ENCODE measurements around the gene CLDN15. TPM values are rescaled to one million over a fixed set of nuclear protein-coding genes. Genes with fewer than 3 reads are reported as not detected.
"Not testable (repeated sequence)": the region's sequence is repeated elsewhere in the genome, so short reads cannot be mapped to it uniquely, and the experiment has no call there.

The CLDN15 gene
- total and polyA plus RNA-seq, 2 donors (not counting 1 experiment from before 2014, with no cell fraction given): 31.1 to 42.1 TPM

DNA sequence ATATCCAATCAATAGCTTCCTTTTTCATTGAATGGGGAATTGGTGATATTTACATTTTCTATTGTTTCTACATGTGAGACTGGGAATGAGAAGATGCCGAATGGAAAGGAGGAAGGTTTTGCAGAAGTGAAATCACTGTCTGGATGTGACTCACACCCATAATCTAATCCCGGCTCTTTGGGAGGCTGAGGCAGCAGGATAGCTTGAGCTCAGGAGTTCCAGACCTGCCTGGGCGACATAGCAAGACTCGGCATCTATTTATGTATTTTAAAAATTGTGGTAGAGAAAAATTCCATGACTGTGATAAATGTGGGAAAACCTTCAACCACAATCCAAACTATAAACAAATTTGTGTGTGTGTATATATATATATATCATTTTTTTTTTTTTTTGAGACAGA, 18.2 kb upstream of the CLDN15 start:
- H3K27ac Mint-ChIP-seq: no peak overlapping the region
- ChIA-PET CTCF (interaction anchor here (1.0 to 5.1 kb wide), 4 partner anchors 12 to 926 kb away, joined by 3 to 33 read pairs (median 4); partner anchors contain the start of genes FIS1, PLOD3 and ZNHIT1), POLR2A (interaction anchor here (0.7 kb wide), 1 partner anchor 85 kb away, joined by 5 read pairs; no protein-coding TSS in a partner anchor)
- peaks cover 8% of the 10 kb centered on the region for H3K27me3 Mint-ChIP-seq
- peaks cover 12% of the 10 kb centered on the region for H4K20me1 ChIP-seq (ENCODE audit: control insufficient read depth, insufficient read depth, low read length, poor library complexity, severe bottlenecking)
- H3K9me3 Mint-ChIP-seq (ENCODE audit: insufficient read depth): no peaks in the 10 kb centered on the region
- H3K4me2 ChIP-seq (replicated peaks; ENCODE audit: low read depth, low read length, poor library complexity, severe bottlenecking): no peak overlapping the region
- no peak overlapping the region for H3K27ac ChIP-seq (ENCODE audit: low read length in 2 of 2)
- H3K4me3 Mint-ChIP-seq: no peak overlapping the region
- H3K4me1 Mint-ChIP-seq: peaks cover 12% of the 10 kb centered on the region
- intact Hi-C loops (cut with micrococcal nuclease): no loop called here
- no peaks in the 10 kb centered on the region for H3K9me3 ChIP-seq (ENCODE audit: control extremely low read depth in 1 of 3, control insufficient read depth in 2 of 3, insufficient read depth in 1 of 3, low read length in 2 of 3)
- peaks cover 9 to 17% of the 10 kb centered on the region in 2 donors for H3K4me1 ChIP-seq (ENCODE audit: control insufficient read depth in 2 of 2, insufficient read depth in 2 of 2, low read length in 2 of 2)
- H3K9ac ChIP-seq (ENCODE audit: low read length): no peak overlapping the region
- ATAC-seq (ENCODE audit: low read depth) (no peak), DNase-seq (no peak)
- H3K36me3 ChIP-seq (replicated peaks in 1 of 2; ENCODE audit: control extremely low read depth in 1 of 2, control insufficient read depth in 1 of 2, extremely low read depth in 1 of 2, insufficient read depth in 2 of 2, low read length in 1 of 2): no peaks in the 10 kb centered on the region
- no peak overlapping the region for H2AFZ ChIP-seq (ENCODE audit: insufficient read depth, low read depth, low read length, poor library complexity, severe bottlenecking)
- H3K27me3 ChIP-seq (replicated peaks in 1 of 4; ENCODE audit: control extremely low read depth in 1 of 4, control insufficient read depth in 3 of 4, insufficient read depth in 4 of 4, low read length in 3 of 4): peaks cover 0 to 8% (median 0%) of the 10 kb centered on the region in 4 experiments
- peaks cover 12% of the 10 kb centered on the region for H3K79me2 ChIP-seq (ENCODE audit: control insufficient read depth, insufficient read depth, low read length)
- TF ChIP-seq, protein P1, sequence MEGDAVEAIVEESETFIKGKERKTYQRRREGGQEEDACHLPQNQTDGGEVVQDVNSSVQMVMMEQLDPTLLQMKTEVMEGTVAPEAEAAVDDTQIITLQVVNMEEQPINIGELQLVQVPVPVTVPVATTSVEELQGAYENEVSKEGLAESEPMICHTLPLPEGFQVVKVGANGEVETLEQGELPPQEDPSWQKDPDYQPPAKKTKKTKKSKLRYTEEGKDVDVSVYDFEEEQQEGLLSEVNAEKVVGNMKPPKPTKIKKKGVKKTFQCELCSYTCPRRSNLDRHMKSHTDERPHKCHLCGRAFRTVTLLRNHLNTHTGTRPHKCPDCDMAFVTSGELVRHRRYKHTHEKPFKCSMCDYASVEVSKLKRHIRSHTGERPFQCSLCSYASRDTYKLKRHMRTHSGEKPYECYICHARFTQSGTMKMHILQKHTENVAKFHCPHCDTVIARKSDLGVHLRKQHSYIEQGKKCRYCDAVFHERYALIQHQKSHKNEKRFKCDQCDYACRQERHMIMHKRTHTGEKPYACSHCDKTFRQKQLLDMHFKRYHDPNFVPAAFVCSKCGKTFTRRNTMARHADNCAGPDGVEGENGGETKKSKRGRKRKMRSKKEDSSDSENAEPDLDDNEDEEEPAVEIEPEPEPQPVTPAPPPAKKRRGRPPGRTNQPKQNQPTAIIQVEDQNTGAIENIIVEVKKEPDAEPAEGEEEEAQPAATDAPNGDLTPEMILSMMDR (IDR thresholded peaks at IDR 0.05): no peak
- no peak for TF ChIP-seq EZH2 (IDR thresholded peaks at IDR 0.05; ENCODE audit: borderline replicate concordance, insufficient read depth, low read depth, low read length, poor library complexity, severe bottlenecking)
- H3K4me3 ChIP-seq (ENCODE audit: control extremely low read depth in 1 of 5, extremely low read depth in 1 of 5, insufficient read depth in 1 of 5, low read depth in 2 of 5, low read length in 4 of 5): no peak overlapping the region
- no CpG with 5 or more reads among the region's 4 CpGs for whole genome bisulfite sequencing (ENCODE audit: insufficient coverage)

DNA sequence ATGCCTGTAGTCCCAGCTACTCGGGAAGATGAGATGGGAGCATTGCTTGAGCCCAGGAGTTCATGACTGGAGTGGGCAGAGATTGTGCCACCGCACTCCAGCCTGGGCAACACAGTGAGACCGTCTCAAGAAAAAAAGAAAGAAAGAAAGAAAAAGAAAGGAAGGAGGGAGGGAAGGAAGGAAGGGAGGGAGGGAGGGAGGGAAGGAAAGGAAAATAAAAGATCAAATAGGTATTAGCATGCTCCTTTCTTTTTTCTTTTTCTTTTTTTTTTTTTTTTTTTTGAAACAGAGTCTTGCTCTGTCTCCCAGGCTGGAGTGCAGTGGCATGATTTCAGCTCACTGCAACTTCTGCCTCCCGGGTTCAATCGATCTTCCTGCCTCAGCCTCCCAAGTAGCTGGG, 15.6 kb upstream of the CLDN15 start:
- Histone ChIP-seq H3K79me2 (ENCODE audit: control insufficient read depth, insufficient read depth, low read length) (peaks cover 38% of the 10 kb centered on the region), H3K4me3 (ENCODE audit: control extremely low read depth in 1 of 5, extremely low read depth in 1 of 5, insufficient read depth in 1 of 5, low read depth in 2 of 5, low read length in 4 of 5) (peak overlapping the region in 1 of 5 experiments; percentile 81), H4K20me1 (ENCODE audit: control insufficient read depth, insufficient read depth, low read length, poor library complexity, severe bottlenecking) (peaks cover 34% of the 10 kb centered on the region), H2AFZ (ENCODE audit: insufficient read depth, low read depth, low read length, poor library complexity, severe bottlenecking) (peak overlapping the region; percentile 89), H3K4me1 (ENCODE audit: control insufficient read depth in 2 of 2, insufficient read depth in 2 of 2, low read length in 2 of 2) (peaks cover 15 to 23% of the 10 kb centered on the region in 2 donors), H3K4me2 (replicated peaks; ENCODE audit: low read depth, low read length, poor library complexity, severe bottlenecking) (peak overlapping the region; percentile 81), H3K9ac (ENCODE audit: low read length) (peak overlapping the region; percentile 81)
- H3K36me3 ChIP-seq (replicated peaks in 1 of 2; ENCODE audit: control extremely low read depth in 1 of 2, control insufficient read depth in 1 of 2, extremely low read depth in 1 of 2, insufficient read depth in 2 of 2, low read length in 1 of 2); H3K27me3 ChIP-seq (replicated peaks in 1 of 4; ENCODE audit: control extremely low read depth in 1 of 4, control insufficient read depth in 3 of 4, insufficient read depth in 4 of 4, low read length in 3 of 4); ATAC-seq (ENCODE audit: low read depth); H3K9me3 Mint-ChIP-seq (ENCODE audit: insufficient read depth); H3K9me3 ChIP-seq (ENCODE audit: control extremely low read depth in 1 of 3, control insufficient read depth in 2 of 3, insufficient read depth in 1 of 3, low read length in 2 of 3); H3K27ac ChIP-seq (ENCODE audit: low read length in 2 of 2); H3K27me3 Mint-ChIP-seq; H3K27ac Mint-ChIP-seq; DNase-seq; POLR2A ChIA-PET: not testable (repeated sequence)
- 90% methylated on average over 3 of the region's 5 CpGs for WGBS (ENCODE audit: insufficient coverage)
- CTCF ChIA-PET: interaction anchor here (1.2 to 5.1 kb wide), 4 partner anchors 9 to 109 kb away, joined by 4 to 33 read pairs (median 8); partner anchors contain the start of gene FIS1
- Mint-ChIP-seq H3K4me3 (peak overlapping the region; percentile 61), H3K4me1 (peaks cover 24% of the 10 kb centered on the region)
- intact Hi-C loops (cut with micrococcal nuclease): loop anchor here (2.0 to 5.0 kb wide), 2 partner anchors 68 to 1236 kb away; partner anchors contain the start of genes IFT22 and ZKSCAN1

Measured in B cell (primary cell).